GM12878 (cell line): ENCODE results near the gene MRPL37. TPM values are rescaled to one million over a fixed set of nuclear protein-coding genes. Genes with fewer than 3 reads are reported as not detected.

Experiments
- ATAC-seq: fragments of 200-7000 bp; cut with Tn5 transposase; 3 replicates; pipeline ENCODE4 v1.9.1; 2020; ENCODE audit warnings: mild to moderate bottlenecking, moderate library complexity
- BruUV-seq: library from RNA; stranded (reverse); fragments of 400-500 nt; replicated peaks from 2 replicates; lab custom pipeline; 2021; lab: Mats Ljungman, UMichigan
- CTCF ChIA-PET: fragments of 300-600 bp; sonication (Branson Sonifier 250); formaldehyde crosslinking; extraction: SDS; loops from one replicate; lab custom pipeline; 2021; ENCODE audit warnings: inconsistent platforms; lab: Yijun Ruan, JAX
- POLR2A ChIA-PET: fragments of 350-600 bp; formaldehyde crosslinking; extraction: SDS; loops from one replicate; lab custom pipeline; 2021; ENCODE audit warnings: inconsistent platforms; lab: Charles Lee
- RAD21 ChIA-PET: fragments of 300-600 bp; sonication (Branson Sonifier 250); formaldehyde crosslinking; loops from one replicate; lab custom pipeline; 2023; ENCODE audit warnings: antibody characterized with exemption; ENCODE audit not compliant: unreplicated experiment; lab: Charles Lee
- SMC1A ChIA-PET: fragments of 300-600 bp; sonication (Branson Sonifier 250); formaldehyde crosslinking; loops from one replicate; lab custom pipeline; 2023; ENCODE audit not compliant: unreplicated experiment, uncharacterized antibody; lab: Charles Lee
- DNase-seq: peaks from one replicate; pipeline ENCODE4 v3.0.0-alpha.2; 2011; ENCODE audit warnings: low read depth, low spot score
- FAIRE-seq: peaks from 3 replicates; lab custom pipeline; 2011; peaks lifted over from hg19 to GRCh38; lab: Jason Lieb, UNC
- H2AFZ ChIP-seq: 2 replicates; pipeline ENCODE4 v1.6.0; 2011; ENCODE audit warnings: low read depth, low read length, control low read depth; ENCODE audit not compliant: control insufficient read depth
- H3K27ac ChIP-seq: 2 replicates; pipeline ENCODE4 v1.5.1; 2011; ENCODE audit warnings: control low read depth; ENCODE audit not compliant: control insufficient read depth, insufficient read depth
- H3K27me3 ChIP-seq, 2 experiments: replicated peaks in 1 of 2; 2 replicates each; pipeline versions ENCODE4 v1.6.0 to v1.6.1; 2011; ENCODE audit warnings: low read length in 1 of 2; ENCODE audit not compliant: control insufficient read depth in 2 of 2, insufficient read depth in 2 of 2
- H3K36me3 ChIP-seq, 2 experiments: 2 replicates each; pipeline ENCODE4 v1.5.1; 2011; ENCODE audit warnings: low read length in 1 of 2; ENCODE audit not compliant: control insufficient read depth in 2 of 2, insufficient read depth in 2 of 2
- H3K4me1 ChIP-seq: 2 replicates; pipeline ENCODE4 v1.6.1; 2011; ENCODE audit warnings: mild to moderate bottlenecking, low read length, moderate library complexity, mixed read lengths; ENCODE audit not compliant: control insufficient read depth, insufficient read depth
- H3K4me2 ChIP-seq: 2 replicates; pipeline ENCODE4 v1.6.0; 2011; ENCODE audit warnings: control low read depth; ENCODE audit not compliant: control insufficient read depth, insufficient read depth
- H3K4me3 ChIP-seq: fragments of 200-600 bp; sonication (generic); 2 replicates; pipeline ENCODE4 v1.5.1; 2016
- H3K79me2 ChIP-seq: 2 replicates; pipeline ENCODE4 v1.6.0; 2011; ENCODE audit warnings: low read length; ENCODE audit not compliant: control insufficient read depth, insufficient read depth
- H3K9ac ChIP-seq: 2 replicates; pipeline ENCODE4 v1.8.0; 2011; ENCODE audit warnings: low read length, control low read depth, mixed read lengths; ENCODE audit not compliant: control insufficient read depth, insufficient read depth
- H3K9me3 ChIP-seq: replicated peaks from 3 replicates; pipeline ENCODE4 v1.5.1; 2011; ENCODE audit warnings: mild to moderate bottlenecking, low read length; ENCODE audit not compliant: control insufficient read depth, insufficient read depth
- H4K20me1 ChIP-seq: 2 replicates; pipeline ENCODE4 v1.6.0; 2011; ENCODE audit not compliant: control insufficient read depth, insufficient read depth
- CHD4 ChIP-seq: fragments of 200-600 bp; sonication (generic); IDR thresholded peaks from 2 replicates; pipeline ENCODE4 v1.6.1; 2016; ENCODE audit warnings: mild to moderate bottlenecking
- CREM ChIP-seq: IDR thresholded peaks from 2 replicates; pipeline ENCODE4 v1.6.1; 2014; ENCODE audit warnings: antibody characterized with exemption, low read depth
- EGR1 ChIP-seq, 2 experiments: IDR thresholded peaks; 1 replicate in 1 of 2; 2 replicates in 1 of 2; pipeline ENCODE4 v1.6.1; 2011 to 2012; ENCODE audit warnings: low read depth in 2 of 2, low read length in 2 of 2, borderline replicate concordance in 1 of 2, mild to moderate bottlenecking in 1 of 2, moderate library complexity in 1 of 2
- MYC ChIP-seq: IDR thresholded peaks from 2 replicates; pipeline ENCODE4 v1.6.1; 2011; ENCODE audit warnings: mild to moderate bottlenecking, low read length, moderate library complexity, inconsistent platforms; ENCODE audit not compliant: insufficient read depth, insufficient replicate concordance, insufficient read length, severe bottlenecking
- NFYA ChIP-seq: IDR thresholded peaks from 2 replicates; pipeline ENCODE4 v1.6.1; 2011; ENCODE audit warnings: low read depth, mild to moderate bottlenecking, low read length, improper control_type of control experiment, borderline replicate concordance
- RBBP5 ChIP-seq: fragments of 200-600 bp; sonication (generic); conservative IDR thresholded peaks from 2 replicates; pipeline ENCODE4 v1.6.1; 2016
- RCOR1 ChIP-seq: conservative IDR thresholded peaks from 2 replicates; pipeline ENCODE4 v1.6.1; 2012; ENCODE audit warnings: low read depth, low read length, improper control_type of control experiment
- ZNF207 ChIP-seq: fragments of 450-650 bp; IDR thresholded peaks from 2 replicates; pipeline ENCODE4 v1.6.1; 2014; ENCODE audit warnings: antibody characterized with exemption, mild to moderate bottlenecking, borderline replicate concordance
- WGBS: methylation state at CpG from one replicate; pipeline ENCODE4 v1.1.6; 2016; ENCODE audit warnings: low lambda C conversion rate; ENCODE audit not compliant: insufficient replicate concordance, insufficient coverage; ENCODE audit errors: missing lambda C conversion rate; 5-methylcytosine and 5-hydroxymethylcytosine counted together
- in situ Hi-C: fragments of 300-500 bp; cut with MboI; formaldehyde crosslinking; loops from 9 replicates; pipeline ENCODE4 v1.14.3; 2018; ENCODE audit warnings: mixed read lengths
- intact Hi-C: fragments of 100-400 bp; cut with micrococcal nuclease; formaldehyde crosslinking; loops from one replicate; pipeline ENCODE4 v1.14.2; 2022; ENCODE audit not compliant: unreplicated experiment
- polyA plus RNA-seq, 11 experiments: library from polyadenylated mRNA; depleted of rRNA in 4 of 11; unstranded in 6 of 11; stranded (reverse) in 5 of 11; fragments of >200 nt; fragmentation: Nextera tagmentation in 4 of 11; fragmentation: Illumina TruSeq in 1 of 11; extraction: Ambion mirVana in 4 of 11; extraction: Trizol in 1 of 11; gene quantifications; 1 replicate in 1 of 11; 2 replicates in 10 of 11; pipeline versions ENCODE4 v1.2.1 to v1.2.3, GENCODE V29; 2011 to 2016; ENCODE audit warnings: inconsistent platforms in 2 of 11, missing spikeins in 2 of 11, low read depth in 1 of 11
- total RNA-seq, 4 experiments: library from RNA; depleted of rRNA in 3 of 4; stranded (reverse); fragments of >200 nt in 3 of 4; fragmentation: Illumina TruSeq in 1 of 4; extraction: Trizol in 1 of 4; gene quantifications; 2 replicates each; pipeline versions ENCODE4 v1.2.1 to v1.2.3, GENCODE V29; 2013 to 2021
- TF ChIP-seq, protein P1 (sequence below): fragments of 450-650 bp; IDR thresholded peaks from 2 replicates; pipeline ENCODE4 v1.6.1; 2017; ENCODE audit warnings: mild to moderate bottlenecking, moderate library complexity
- TF ChIP-seq, protein P2 (sequence below): fragments of 450-650 bp; formaldehyde crosslinking; IDR thresholded peaks from 2 replicates; pipeline ENCODE4 v1.5.0; 2022; ENCODE audit warnings: mild to moderate bottlenecking, missing genetic modification characterization

Gene MRPL37
- total and polyA plus RNA-seq, 10 of the 15 experiments (the other 5 are each of a cell fraction or from before 2014, with no cell fraction given), result 41.4 to 217 (median 159) TPM

DNA sequence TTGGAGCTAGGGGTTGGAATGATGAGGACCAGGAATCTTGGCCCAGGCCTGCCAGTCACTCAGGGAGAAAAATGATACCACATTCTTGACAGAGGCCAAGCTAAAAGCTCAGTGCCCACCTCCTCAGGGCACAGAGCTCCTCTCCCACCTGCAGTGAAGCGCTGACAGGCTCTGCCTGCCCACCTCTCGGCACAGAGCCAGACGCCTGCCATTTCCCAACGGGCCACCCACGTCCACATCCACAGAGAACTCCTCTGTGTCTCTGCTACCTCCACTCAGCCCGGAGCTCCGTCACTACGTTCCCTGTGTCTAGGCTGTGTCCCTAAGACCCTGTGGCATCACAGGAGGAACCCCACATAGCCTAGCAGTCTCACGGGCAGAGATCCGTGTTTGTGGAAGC is 60.8 kb downstream of the MRPL37 start:
- DNase-seq, result no peak
- Histone ChIP-seq H3K4me2 (no peak overlapping the region), H2AFZ (no peak overlapping the region), H3K4me1 (no peaks in the 10 kb centered on the region), H3K9me3 (no peaks in the 10 kb centered on the region), H4K20me1 (no peaks in the 10 kb centered on the region), H3K79me2 (no peaks in the 10 kb centered on the region), H3K27me3 (no peaks in the 10 kb centered on the region), H3K27ac (no peak overlapping the region), H3K9ac (no peak overlapping the region), H3K36me3 (peaks cover 2 to 3% of the 10 kb centered on the region in 2 experiments; a peak in 3 of 4 replicates), H3K4me3 (no peak overlapping the region)
- POLR2A ChIA-PET, result no interaction called here
- ATAC-seq, result no peak
- TF ChIP-seq CREM (no peak), MYC (no peak), ZNF207 (no peak)
- BruUV-seq, result no TSS peak
- WGBS, result 96% methylated on average over 10 of the region's 10 CpGs
- SMC1A ChIA-PET, result no interaction called here
- intact Hi-C loops, result no loop called here
- in situ Hi-C loops, result no loop called here
- no peak for FAIRE-seq
- RAD21 ChIA-PET, result no interaction called here
- CTCF ChIA-PET, result no interaction called here

DNA sequence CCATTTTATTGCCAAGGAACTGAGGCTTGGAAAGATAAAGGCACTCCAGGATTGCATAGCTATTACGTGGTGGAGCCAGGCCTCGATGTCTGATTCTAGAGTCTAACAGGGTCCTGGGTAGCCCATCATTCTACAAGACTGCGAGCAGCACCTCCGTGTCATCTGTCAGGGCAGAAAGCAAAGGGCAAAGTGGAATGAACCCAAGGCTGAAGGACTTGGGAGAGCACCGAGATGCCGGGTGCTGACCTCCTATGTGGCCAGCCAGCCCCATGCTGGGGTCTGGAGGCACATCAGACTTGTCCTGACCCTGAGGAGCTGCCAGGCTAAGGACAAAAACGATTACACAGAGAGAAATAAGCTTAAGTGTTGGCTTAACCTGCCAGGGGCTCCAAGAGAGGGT is 62.3 kb downstream of the MRPL37 start:
- Histone ChIP-seq H3K9me3 (no peaks in the 10 kb centered on the region), H3K4me3 (no peak overlapping the region), H3K27me3 (no peaks in the 10 kb centered on the region), H3K36me3 (peaks cover 0 to 3% of the 10 kb centered on the region in 2 experiments; a peak in 2 of 4 replicates), H3K27ac (no peak overlapping the region), H3K4me2 (no peak overlapping the region), H4K20me1 (no peaks in the 10 kb centered on the region; the same call in 1 of the 2 replicates), H3K4me1 (no peaks in the 10 kb centered on the region), H2AFZ (no peak overlapping the region), H3K79me2 (no peaks in the 10 kb centered on the region), H3K9ac (no peak overlapping the region)
- intact Hi-C loops (no loop called here), in situ Hi-C loops (no loop called here)
- ATAC-seq, result no peak
- no peak for DNase-seq
- ChIA-PET SMC1A (no interaction called here), POLR2A (no interaction called here), CTCF (no interaction called here), RAD21 (no interaction called here)
- WGBS, result 78% methylated on average over 7 of the region's 7 CpGs
- no TSS peak for BruUV-seq
- FAIRE-seq, result no peak
- no peak for TF ChIP-seq CHD4
- TF ChIP-seq, protein P1, sequence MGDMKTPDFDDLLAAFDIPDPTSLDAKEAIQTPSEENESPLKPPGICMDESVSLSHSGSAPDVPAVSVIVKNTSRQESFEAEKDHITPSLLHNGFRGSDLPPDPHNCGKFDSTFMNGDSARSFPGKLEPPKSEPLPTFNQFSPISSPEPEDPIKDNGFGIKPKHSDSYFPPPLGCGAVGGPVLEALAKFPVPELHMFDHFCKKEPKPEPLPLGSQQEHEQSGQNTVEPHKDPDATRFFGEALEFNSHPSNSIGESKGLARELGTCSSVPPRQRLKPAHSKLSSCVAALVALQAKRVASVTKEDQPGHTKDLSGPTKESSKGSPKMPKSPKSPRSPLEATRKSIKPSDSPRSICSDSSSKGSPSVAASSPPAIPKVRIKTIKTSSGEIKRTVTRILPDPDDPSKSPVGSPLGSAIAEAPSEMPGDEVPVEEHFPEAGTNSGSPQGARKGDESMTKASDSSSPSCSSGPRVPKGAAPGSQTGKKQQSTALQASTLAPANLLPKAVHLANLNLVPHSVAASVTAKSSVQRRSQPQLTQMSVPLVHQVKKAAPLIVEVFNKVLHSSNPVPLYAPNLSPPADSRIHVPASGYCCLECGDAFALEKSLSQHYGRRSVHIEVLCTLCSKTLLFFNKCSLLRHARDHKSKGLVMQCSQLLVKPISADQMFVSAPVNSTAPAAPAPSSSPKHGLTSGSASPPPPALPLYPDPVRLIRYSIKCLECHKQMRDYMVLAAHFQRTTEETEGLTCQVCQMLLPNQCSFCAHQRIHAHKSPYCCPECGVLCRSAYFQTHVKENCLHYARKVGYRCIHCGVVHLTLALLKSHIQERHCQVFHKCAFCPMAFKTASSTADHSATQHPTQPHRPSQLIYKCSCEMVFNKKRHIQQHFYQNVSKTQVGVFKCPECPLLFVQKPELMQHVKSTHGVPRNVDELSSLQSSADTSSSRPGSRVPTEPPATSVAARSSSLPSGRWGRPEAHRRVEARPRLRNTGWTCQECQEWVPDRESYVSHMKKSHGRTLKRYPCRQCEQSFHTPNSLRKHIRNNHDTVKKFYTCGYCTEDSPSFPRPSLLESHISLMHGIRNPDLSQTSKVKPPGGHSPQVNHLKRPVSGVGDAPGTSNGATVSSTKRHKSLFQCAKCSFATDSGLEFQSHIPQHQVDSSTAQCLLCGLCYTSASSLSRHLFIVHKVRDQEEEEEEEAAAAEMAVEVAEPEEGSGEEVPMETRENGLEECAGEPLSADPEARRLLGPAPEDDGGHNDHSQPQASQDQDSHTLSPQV, result no peak
- no peak for TF ChIP-seq NFYA
- TF ChIP-seq RBBP5, result no peak
- TF ChIP-seq, protein P2, sequence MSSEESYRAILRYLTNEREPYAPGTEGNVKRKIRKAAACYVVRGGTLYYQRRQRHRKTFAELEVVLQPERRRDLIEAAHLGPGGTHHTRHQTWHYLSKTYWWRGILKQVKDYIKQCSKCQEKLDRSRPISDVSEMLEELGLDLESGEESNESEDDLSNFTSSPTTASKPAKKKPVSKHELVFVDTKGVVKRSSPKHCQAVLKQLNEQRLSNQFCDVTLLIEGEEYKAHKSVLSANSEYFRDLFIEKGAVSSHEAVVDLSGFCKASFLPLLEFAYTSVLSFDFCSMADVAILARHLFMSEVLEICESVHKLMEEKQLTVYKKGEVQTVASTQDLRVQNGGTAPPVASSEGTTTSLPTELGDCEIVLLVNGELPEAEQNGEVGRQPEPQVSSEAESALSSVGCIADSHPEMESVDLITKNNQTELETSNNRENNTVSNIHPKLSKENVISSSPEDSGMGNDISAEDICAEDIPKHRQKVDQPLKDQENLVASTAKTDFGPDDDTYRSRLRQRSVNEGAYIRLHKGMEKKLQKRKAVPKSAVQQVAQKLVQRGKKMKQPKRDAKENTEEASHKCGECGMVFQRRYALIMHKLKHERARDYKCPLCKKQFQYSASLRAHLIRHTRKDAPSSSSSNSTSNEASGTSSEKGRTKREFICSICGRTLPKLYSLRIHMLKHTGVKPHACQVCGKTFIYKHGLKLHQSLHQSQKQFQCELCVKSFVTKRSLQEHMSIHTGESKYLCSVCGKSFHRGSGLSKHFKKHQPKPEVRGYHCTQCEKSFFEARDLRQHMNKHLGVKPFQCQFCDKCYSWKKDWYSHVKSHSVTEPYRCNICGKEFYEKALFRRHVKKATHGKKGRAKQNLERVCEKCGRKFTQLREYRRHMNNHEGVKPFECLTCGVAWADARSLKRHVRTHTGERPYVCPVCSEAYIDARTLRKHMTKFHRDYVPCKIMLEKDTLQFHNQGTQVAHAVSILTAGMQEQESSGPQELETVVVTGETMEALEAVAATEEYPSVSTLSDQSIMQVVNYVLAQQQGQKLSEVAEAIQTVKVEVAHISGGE (CRISPR knock-in tag), result no peak
- no peak for TF ChIP-seq RCOR1
- no peak for TF ChIP-seq EGR1 (IDR thresholded peaks at IDR 0.05; ENCODE audit: borderline replicate concordance in 1 of 2, low read depth in 2 of 2, low read length in 2 of 2)
